Amygdala (tissue), 56 donors: Measurements from ENCODE around the gene CDC25A.

Experiments used
- DNase-seq, 56 donors: peaks; one replicate each; lab custom pipeline; 2025; lab: John Stamatoyannopoulos, UW

Gene CDC25A

GRCh38 chr3:48143567-48143966 is 44.6 kb downstream of the CDC25A start:
- no peak for DNase-seq

- DNase-seq: no peak
Observed at GRCh38 chr3:48142316-48142870, 45.8 kb downstream of the CDC25A start.

- DNase-seq: no peak
Observed at GRCh38 chr3:48141604-48142137, 46.5 kb downstream of the CDC25A start.

GRCh38 chr3:48140936-48141603 is 47.1 kb downstream of the CDC25A start:
- DNase-seq: no peak

- no peak for DNase-seq
Observed at GRCh38 chr3:48140336-48140757, 47.9 kb downstream of the CDC25A start.

GRCh38 chr3:48137425-48137999 is 50.7 kb downstream of the CDC25A start:
- no peak for DNase-seq

- peak in 4 of 56 donors; percentile 6 to 15 (median 9) for DNase-seq
Observed at GRCh38 chr3:48135552-48136495, 52.4 kb downstream of the CDC25A start.

GRCh38 chr3:48130321-48130904 is 57.8 kb downstream of the CDC25A start:
- peak in 43 of 56 donors; percentile 2 to 82 (median 31) for DNase-seq

GRCh38 chr3:48129921-48130320 is 58.3 kb downstream of the CDC25A start:
- DNase-seq: no peak

- DNase-seq: no peak
Observed at GRCh38 chr3:48128774-48129173, 59.4 kb downstream of the CDC25A start.

GRCh38 chr3:48125886-48126622 is 62.2 kb downstream of the CDC25A start:
- DNase-seq: no peak

GRCh38 chr3:48125013-48125705 is 63.1 kb downstream of the CDC25A start:
- DNase-seq: no peak

GRCh38 chr3:48123346-48123745 is 64.9 kb downstream of the CDC25A start:
- DNase-seq: no peak

- DNase-seq: no peak
Observed at GRCh38 chr3:48122504-48122903, 65.7 kb downstream of the CDC25A start.

GRCh38 chr3:48120223-48120622 is 68.0 kb downstream of the CDC25A start:
- DNase-seq: no peak

GRCh38 chr3:48119505-48120193 is 68.6 kb downstream of the CDC25A start:
- no peak for DNase-seq

GRCh38 chr3:48118928-48119327 is 69.3 kb downstream of the CDC25A start:
- no peak for DNase-seq

GRCh38 chr3:48118322-48118721 is 69.9 kb downstream of the CDC25A start:
- DNase-seq: no peak
